Measurements from ENCODE around the gene METTL2B. TPM values are rescaled to one million over a fixed set of nuclear protein-coding genes. Genes with fewer than 3 reads are reported as not detected.
"Not testable (repeated sequence)": the region's sequence is repeated elsewhere in the genome, so short reads cannot be mapped to it uniquely, and the experiment has no call there.

METTL2B gene
- total RNA-seq, 2 experiments from 2014 or later, result 42.2 to 42.8 TPM

GRCh38 chr7:128497405-128497804, 20.9 kb downstream of the METTL2B start:
- H3K4me3 Mint-ChIP-seq, result no peak overlapping the region
- peaks cover 35% of the 10 kb centered on the region for H3K36me3 Mint-ChIP-seq
- DNase-seq, result no peak
- H3K4me1 Mint-ChIP-seq (ENCODE audit: low read depth), result no peaks in the 10 kb centered on the region
- CTCF ChIA-PET, result no interaction called here
- H3K27me3 Mint-ChIP-seq, result no peaks in the 10 kb centered on the region
- no peaks in the 10 kb centered on the region for H3K9me3 Mint-ChIP-seq
- POLR2A ChIA-PET, result no interaction called here
- no peak overlapping the region for H3K27ac Mint-ChIP-seq
- intact Hi-C loops (cut with micrococcal nuclease), result no loop called here

- intact Hi-C loops (cut with micrococcal nuclease); CTCF ChIA-PET; H3K9me3 Mint-ChIP-seq: not testable (repeated sequence)
Observed at GRCh38 chr7:128505416-128505815, 28.9 kb downstream of the METTL2B start.

GRCh38 chr7:128506819-128507218, 30.3 kb downstream of the METTL2B start:
- CTCF ChIA-PET, result interaction anchor here (1.4 kb wide), 1 partner anchor 80 kb away, joined by 4 read pairs; no protein-coding TSS in a partner anchor
- H3K27ac Mint-ChIP-seq; intact Hi-C loops (cut with micrococcal nuclease); POLR2A ChIA-PET; H3K27me3 Mint-ChIP-seq; H3K4me3 Mint-ChIP-seq; DNase-seq; H3K9me3 Mint-ChIP-seq; H3K36me3 Mint-ChIP-seq: not testable (repeated sequence)
- peaks cover 26% of the 10 kb centered on the region for H3K4me1 Mint-ChIP-seq (ENCODE audit: low read depth)

More at GRCh38 chr7:128505416-128505815, 28.9 kb downstream of the METTL2B start:
- Mint-ChIP-seq H3K4me1 (ENCODE audit: low read depth) (peaks cover 17% of the 10 kb centered on the region), H3K36me3 (peaks cover 18% of the 10 kb centered on the region)
- H3K4me3 Mint-ChIP-seq, DNase-seq, H3K27ac Mint-ChIP-seq, POLR2A ChIA-PET, H3K27me3 Mint-ChIP-seq: not testable (repeated sequence)

- H3K27ac Mint-ChIP-seq; H3K36me3 Mint-ChIP-seq; H3K4me3 Mint-ChIP-seq; H3K27me3 Mint-ChIP-seq; intact Hi-C loops (cut with micrococcal nuclease); H3K9me3 Mint-ChIP-seq; POLR2A ChIA-PET; DNase-seq: not testable (repeated sequence)
- CTCF ChIA-PET, result interaction anchor here (0.7 to 1.4 kb wide), 2 partner anchors 81 to 335 kb away, joined by 4 read pairs; no protein-coding TSS in a partner anchor
- peaks cover 29% of the 10 kb centered on the region for H3K4me1 Mint-ChIP-seq (ENCODE audit: low read depth)
Observed at GRCh38 chr7:128507321-128507993, 30.9 kb downstream of the METTL2B start.

- peak; percentile 29 for DNase-seq
- peaks cover 20% of the 10 kb centered on the region for H3K4me1 Mint-ChIP-seq (ENCODE audit: low read depth)
- POLR2A ChIA-PET; CTCF ChIA-PET; H3K36me3 Mint-ChIP-seq; intact Hi-C loops (cut with micrococcal nuclease); H3K27me3 Mint-ChIP-seq; H3K9me3 Mint-ChIP-seq; H3K27ac Mint-ChIP-seq; H3K4me3 Mint-ChIP-seq: not testable (repeated sequence)
Observed at GRCh38 chr7:128511692-128512091, 35.1 kb downstream of the METTL2B start.

GRCh38 chr7:128515232-128515631, 38.7 kb downstream of the METTL2B start:
- CTCF ChIA-PET; POLR2A ChIA-PET; H3K36me3 Mint-ChIP-seq; H3K9me3 Mint-ChIP-seq; H3K4me3 Mint-ChIP-seq; DNase-seq; intact Hi-C loops (cut with micrococcal nuclease); H3K27ac Mint-ChIP-seq; H3K27me3 Mint-ChIP-seq: not testable (repeated sequence)
- peaks cover 12% of the 10 kb centered on the region for H3K4me1 Mint-ChIP-seq (ENCODE audit: low read depth)

- POLR2A ChIA-PET, H3K36me3 Mint-ChIP-seq, H3K27ac Mint-ChIP-seq: not testable (repeated sequence)
Observed at GRCh38 chr7:128517023-128517422, 40.5 kb downstream of the METTL2B start.

GRCh38 chr7:128523226-128523931, 46.8 kb downstream of the METTL2B start:
- H3K4me1 Mint-ChIP-seq (ENCODE audit: low read depth); intact Hi-C loops (cut with micrococcal nuclease); H3K36me3 Mint-ChIP-seq; CTCF ChIA-PET; H3K27me3 Mint-ChIP-seq; H3K9me3 Mint-ChIP-seq; H3K4me3 Mint-ChIP-seq; POLR2A ChIA-PET: not testable (repeated sequence)
- H3K27ac Mint-ChIP-seq, result peak overlapping the region; percentile 72
- peak; percentile 88 for DNase-seq

More at GRCh38 chr7:128517023-128517422, 40.5 kb downstream of the METTL2B start:
- intact Hi-C loops (cut with micrococcal nuclease); DNase-seq; H3K4me3 Mint-ChIP-seq; H3K4me1 Mint-ChIP-seq (ENCODE audit: low read depth); H3K9me3 Mint-ChIP-seq; CTCF ChIA-PET; H3K27me3 Mint-ChIP-seq: not testable (repeated sequence)

- CTCF ChIA-PET, result interaction anchor here (0.6 kb wide), 1 partner anchor 46 kb away, joined by 3 read pairs; no protein-coding TSS in a partner anchor
Observed at GRCh38 chr7:128523932-128524524, 47.5 kb downstream of the METTL2B start.

GRCh38 chr7:128525584-128525983, 49.0 kb downstream of the METTL2B start:
- H3K4me1 Mint-ChIP-seq (ENCODE audit: low read depth), result peaks cover 14% of the 10 kb centered on the region
- H3K9me3 Mint-ChIP-seq; DNase-seq; CTCF ChIA-PET; POLR2A ChIA-PET; H3K36me3 Mint-ChIP-seq; intact Hi-C loops (cut with micrococcal nuclease); H3K4me3 Mint-ChIP-seq; H3K27me3 Mint-ChIP-seq; H3K27ac Mint-ChIP-seq: not testable (repeated sequence)

More at GRCh38 chr7:128523932-128524524, 47.5 kb downstream of the METTL2B start:
- H3K4me3 Mint-ChIP-seq; H3K4me1 Mint-ChIP-seq (ENCODE audit: low read depth); DNase-seq; H3K27me3 Mint-ChIP-seq; H3K9me3 Mint-ChIP-seq; intact Hi-C loops (cut with micrococcal nuclease); H3K27ac Mint-ChIP-seq; H3K36me3 Mint-ChIP-seq; POLR2A ChIA-PET: not testable (repeated sequence)

GRCh38 chr7:128526062-128526466, 49.5 kb downstream of the METTL2B start:
- DNase-seq; H3K27me3 Mint-ChIP-seq; intact Hi-C loops (cut with micrococcal nuclease); H3K36me3 Mint-ChIP-seq; H3K27ac Mint-ChIP-seq; CTCF ChIA-PET; H3K4me3 Mint-ChIP-seq; POLR2A ChIA-PET; H3K9me3 Mint-ChIP-seq: not testable (repeated sequence)
- H3K4me1 Mint-ChIP-seq (ENCODE audit: low read depth), result peaks cover 14% of the 10 kb centered on the region

GRCh38 chr7:128529191-128529590, 52.6 kb downstream of the METTL2B start:
- POLR2A ChIA-PET; intact Hi-C loops (cut with micrococcal nuclease); H3K4me3 Mint-ChIP-seq; DNase-seq; H3K9me3 Mint-ChIP-seq; H3K27me3 Mint-ChIP-seq; H3K27ac Mint-ChIP-seq; CTCF ChIA-PET: not testable (repeated sequence)
- H3K4me1 Mint-ChIP-seq (ENCODE audit: low read depth), result peaks cover 18% of the 10 kb centered on the region
- peaks cover 15% of the 10 kb centered on the region for H3K36me3 Mint-ChIP-seq
